Measurements from ENCODE around the gene TREX2. TPM values are rescaled to one million over a fixed set of nuclear protein-coding genes. Genes with fewer than 3 reads are reported as not detected.

Gene TREX2
- total RNA-seq, 2 experiments from 2014 or later = 0.74 to 1.1 TPM

DNA sequence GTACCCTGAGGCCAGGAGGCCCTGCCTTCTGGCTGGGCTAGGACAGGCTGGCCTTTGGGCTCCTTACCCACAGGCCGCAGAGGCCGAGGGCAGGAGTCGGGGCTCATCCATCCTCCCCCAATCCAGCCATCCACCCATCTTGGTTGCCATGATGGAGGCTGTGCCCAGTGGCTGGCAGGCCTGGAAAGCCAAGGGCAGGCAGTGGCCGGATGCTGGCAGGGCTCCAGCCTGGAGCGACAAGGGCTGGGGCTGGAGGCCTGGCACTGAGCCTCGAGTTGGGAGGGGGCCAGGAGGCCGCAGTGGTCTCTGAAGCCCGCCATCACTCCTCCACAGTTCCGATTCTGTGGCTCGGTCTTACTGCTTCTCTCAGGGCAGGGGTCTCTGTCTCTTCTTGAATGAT lies 40.3 kb upstream of the TREX2 start:
- Mint-ChIP-seq H3K9me3 (no peaks in the 10 kb centered on the region), H3K27me3 (no peaks in the 10 kb centered on the region), H3K36me3 (no peaks in the 10 kb centered on the region), H3K4me3 (no peak overlapping the region), H3K27ac (no peak overlapping the region), H3K4me1 (ENCODE audit: low read depth) (no peaks in the 10 kb centered on the region)
- no peak for DNase-seq
- ChIA-PET POLR2A (no interaction called here), CTCF (no interaction called here)
- intact Hi-C loops (cut with micrococcal nuclease) = no loop called here

DNA sequence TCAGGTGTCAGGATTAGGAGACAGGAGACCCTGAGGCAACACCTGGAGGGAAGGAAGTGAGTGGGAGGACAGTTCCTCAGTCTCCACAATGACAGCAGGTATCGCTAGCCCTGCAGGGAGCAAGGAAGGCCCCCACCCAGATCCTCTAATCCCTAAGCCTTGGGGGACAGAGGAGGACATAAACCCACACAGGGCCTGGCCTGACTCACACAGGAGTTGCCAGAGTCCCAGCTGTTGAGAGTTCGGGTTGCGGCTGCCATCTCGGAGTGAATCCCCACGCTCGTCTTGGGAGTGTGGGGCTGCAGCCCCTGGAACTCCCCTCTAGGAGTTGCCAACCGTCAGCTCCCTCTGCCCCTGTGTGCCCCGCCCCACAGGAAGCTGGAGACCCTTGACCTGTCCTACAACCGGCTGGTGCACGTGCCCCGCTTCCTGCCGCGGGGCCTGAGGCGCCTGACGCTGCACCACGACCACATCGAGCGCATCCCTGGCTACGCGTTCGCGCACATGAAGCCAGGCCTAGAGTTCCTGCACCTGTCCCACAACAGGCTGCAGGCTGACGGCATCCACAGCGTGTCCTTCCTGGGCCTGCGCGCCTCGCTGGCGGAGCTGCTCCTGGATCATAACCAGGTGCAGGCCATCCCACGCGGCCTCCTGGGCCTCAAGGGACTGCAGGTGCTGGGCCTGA lies 39.7 kb upstream of the TREX2 start:
- no peak overlapping the region for H3K4me3 Mint-ChIP-seq
- intact Hi-C loops (cut with micrococcal nuclease) = no loop called here
- no peaks in the 10 kb centered on the region for H3K27me3 Mint-ChIP-seq
- no peak for DNase-seq
- CTCF ChIA-PET = no interaction called here
- no peaks in the 10 kb centered on the region for H3K36me3 Mint-ChIP-seq
- H3K4me1 Mint-ChIP-seq (ENCODE audit: low read depth) = no peaks in the 10 kb centered on the region
- no peak overlapping the region for H3K27ac Mint-ChIP-seq
- H3K9me3 Mint-ChIP-seq = no peaks in the 10 kb centered on the region
- POLR2A ChIA-PET = no interaction called here

DNA sequence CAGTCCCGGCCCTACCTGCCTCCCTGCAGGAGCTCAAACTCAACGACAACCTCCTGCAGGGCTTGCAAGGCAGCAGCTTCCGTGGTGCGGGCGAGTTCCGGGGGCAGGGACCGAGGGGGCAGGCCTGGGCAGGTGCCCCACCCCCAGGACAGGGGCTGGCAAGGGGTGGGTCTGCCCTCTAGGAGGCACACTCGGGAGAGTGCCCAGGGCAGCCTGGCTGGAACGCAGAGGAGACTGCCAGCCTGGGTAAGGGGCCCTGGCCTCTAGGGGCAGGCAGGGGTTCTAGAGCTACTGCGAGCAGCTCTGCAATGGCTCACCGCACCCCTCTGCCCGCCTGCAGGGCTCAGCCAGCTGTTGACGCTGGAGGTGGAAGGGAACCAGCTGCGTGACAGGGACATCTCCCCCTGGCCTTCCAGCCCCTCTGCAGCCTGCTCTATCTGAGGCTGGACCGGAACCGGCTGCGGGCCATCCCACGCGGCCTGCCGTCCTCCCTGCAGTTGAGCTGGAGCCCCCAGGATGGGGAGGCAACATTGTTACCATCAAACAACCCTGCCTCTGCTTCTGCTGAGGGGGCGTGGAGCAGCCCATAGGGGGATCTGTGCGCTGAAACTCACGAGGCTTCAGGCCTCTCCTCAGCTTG lies 36.6 kb upstream of the TREX2 start:
- no peak for DNase-seq
- intact Hi-C loops (cut with micrococcal nuclease) = no loop called here
- Mint-ChIP-seq H3K36me3 (no peaks in the 10 kb centered on the region), H3K9me3 (no peaks in the 10 kb centered on the region), H3K27ac (no peak overlapping the region), H3K27me3 (no peaks in the 10 kb centered on the region), H3K4me3 (no peak overlapping the region), H3K4me1 (ENCODE audit: low read depth) (no peaks in the 10 kb centered on the region)
- POLR2A ChIA-PET = no interaction called here
- CTCF ChIA-PET = no interaction called here

DNA sequence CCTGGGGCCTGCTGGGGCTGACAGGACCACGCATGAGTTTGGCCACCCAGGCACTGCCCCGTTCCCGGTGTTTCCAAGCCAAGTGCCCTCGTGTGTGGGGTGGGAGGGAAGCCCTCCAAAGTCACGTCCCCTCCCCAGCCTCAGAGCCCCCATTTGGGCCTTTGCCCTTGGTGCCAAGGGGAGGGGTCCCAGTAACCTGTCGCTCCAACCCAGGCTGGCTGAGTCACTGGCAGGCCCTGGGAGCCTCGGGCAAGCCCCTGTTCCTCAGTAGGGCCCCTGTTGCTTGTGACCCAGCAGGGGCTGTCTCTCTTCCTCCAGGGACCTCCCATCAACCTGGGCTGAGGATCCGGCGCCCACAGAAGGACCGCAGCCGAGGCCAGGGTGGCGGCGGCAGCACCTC lies 35.2 kb upstream of the TREX2 start:
- intact Hi-C loops (cut with micrococcal nuclease) = no loop called here
- H3K9me3 Mint-ChIP-seq = no peaks in the 10 kb centered on the region
- ChIA-PET POLR2A (no interaction called here), CTCF (no interaction called here)
- H3K27ac Mint-ChIP-seq = no peak overlapping the region
- H3K27me3 Mint-ChIP-seq = no peaks in the 10 kb centered on the region
- H3K4me3 Mint-ChIP-seq = no peak overlapping the region
- no peaks in the 10 kb centered on the region for H3K36me3 Mint-ChIP-seq
- H3K4me1 Mint-ChIP-seq (ENCODE audit: low read depth) = no peaks in the 10 kb centered on the region
- no peak for DNase-seq

DNA sequence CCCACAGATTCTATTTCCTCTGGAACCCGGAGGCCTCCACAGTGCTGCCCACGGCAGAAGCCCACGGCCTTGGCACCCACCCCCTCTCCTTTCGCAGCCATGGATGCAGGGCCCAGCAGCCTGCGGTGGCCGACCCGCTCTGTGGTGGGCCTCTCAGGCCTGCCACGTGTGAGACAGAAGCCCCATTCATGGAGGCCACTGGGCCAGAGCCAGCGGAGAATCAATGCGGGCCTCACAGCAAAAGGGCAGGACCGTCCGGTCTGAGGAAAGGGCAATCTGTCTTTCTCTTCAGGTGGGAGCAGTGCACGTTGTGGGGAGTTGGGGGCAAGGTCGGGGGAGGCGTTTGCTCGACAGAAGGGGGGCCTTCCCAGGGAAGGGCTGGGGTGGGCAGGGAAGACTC lies 32.9 kb upstream of the TREX2 start:
- Mint-ChIP-seq H3K9me3 (no peaks in the 10 kb centered on the region), H3K36me3 (no peaks in the 10 kb centered on the region), H3K27me3 (no peaks in the 10 kb centered on the region), H3K4me1 (ENCODE audit: low read depth) (peaks cover 2% of the 10 kb centered on the region), H3K27ac (no peak overlapping the region), H3K4me3 (no peak overlapping the region)
- intact Hi-C loops (cut with micrococcal nuclease) = loop anchor here (10.0 kb wide), 2 partner anchors 316 to 456 kb away; partner anchors contain the start of genes IDH3G, NAA10 and SSR4
- ChIA-PET POLR2A (no interaction called here), CTCF (no interaction called here)
- DNase-seq = no peak

DNA sequence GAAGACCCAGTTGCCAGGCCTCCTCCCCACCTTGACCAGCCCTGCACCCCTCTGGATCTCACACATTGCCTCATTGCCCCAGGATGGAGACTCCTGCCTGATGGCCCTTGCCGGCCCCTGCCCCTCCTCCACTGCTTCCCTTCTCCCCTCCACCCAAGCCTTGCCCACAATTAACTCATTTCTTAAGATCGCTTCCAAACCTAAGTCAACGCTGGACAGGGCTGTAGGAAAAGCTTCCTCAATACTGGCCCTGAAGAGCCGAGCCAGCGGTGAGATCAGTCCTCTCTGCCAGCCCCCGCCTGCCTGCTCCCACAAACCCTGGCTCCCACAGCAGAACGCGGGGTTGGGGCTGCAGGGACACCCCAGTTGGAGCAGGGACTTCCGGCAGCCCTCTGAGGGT lies 32.0 kb upstream of the TREX2 start:
- no peak for DNase-seq
- H3K27ac Mint-ChIP-seq = no peak overlapping the region
- H3K9me3 Mint-ChIP-seq = no peaks in the 10 kb centered on the region
- no peaks in the 10 kb centered on the region for H3K27me3 Mint-ChIP-seq
- ChIA-PET CTCF (no interaction called here), POLR2A (no interaction called here)
- intact Hi-C loops (cut with micrococcal nuclease) = loop anchor here (10.0 kb wide), 2 partner anchors 317 to 457 kb away; partner anchors contain the start of genes IDH3G, NAA10 and SSR4
- H3K4me3 Mint-ChIP-seq = no peak overlapping the region
- H3K4me1 Mint-ChIP-seq (ENCODE audit: low read depth) = peaks cover 2% of the 10 kb centered on the region
- no peaks in the 10 kb centered on the region for H3K36me3 Mint-ChIP-seq

DNA sequence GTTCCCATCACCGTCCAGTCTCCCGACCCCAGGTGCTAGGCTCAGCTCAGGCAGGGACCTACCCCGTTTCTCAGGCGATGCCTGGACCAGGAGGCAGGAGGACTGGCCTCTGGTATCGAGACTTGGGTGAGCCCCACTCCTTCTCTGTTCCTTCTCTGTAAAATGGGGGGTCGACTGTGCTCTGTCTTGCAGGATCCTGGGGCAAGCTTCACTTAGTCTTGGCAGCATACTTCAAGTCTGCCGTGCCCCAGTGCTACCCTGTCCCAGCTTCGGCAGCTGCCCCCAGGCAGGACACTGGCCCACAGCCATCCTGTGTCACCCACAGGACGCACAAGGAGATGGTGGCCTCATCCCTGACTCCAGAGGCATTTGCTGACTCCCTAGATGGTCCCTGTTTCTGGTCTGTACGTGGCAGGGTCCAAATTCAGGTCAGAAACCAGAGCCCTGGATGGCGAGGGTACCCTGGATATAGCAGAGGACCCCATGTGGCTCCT lies 31.6 kb upstream of the TREX2 start:
- no peak overlapping the region for H3K27ac Mint-ChIP-seq
- no peak overlapping the region for H3K4me3 Mint-ChIP-seq
- no peak for DNase-seq
- CTCF ChIA-PET = no interaction called here
- H3K27me3 Mint-ChIP-seq = no peaks in the 10 kb centered on the region
- no peaks in the 10 kb centered on the region for H3K9me3 Mint-ChIP-seq
- POLR2A ChIA-PET = no interaction called here
- peaks cover 2% of the 10 kb centered on the region for H3K4me1 Mint-ChIP-seq (ENCODE audit: low read depth)
- intact Hi-C loops (cut with micrococcal nuclease) = loop anchor here (10.0 kb wide), 2 partner anchors 317 to 457 kb away; partner anchors contain the start of genes IDH3G, NAA10 and SSR4
- H3K36me3 Mint-ChIP-seq = no peaks in the 10 kb centered on the region

DNA sequence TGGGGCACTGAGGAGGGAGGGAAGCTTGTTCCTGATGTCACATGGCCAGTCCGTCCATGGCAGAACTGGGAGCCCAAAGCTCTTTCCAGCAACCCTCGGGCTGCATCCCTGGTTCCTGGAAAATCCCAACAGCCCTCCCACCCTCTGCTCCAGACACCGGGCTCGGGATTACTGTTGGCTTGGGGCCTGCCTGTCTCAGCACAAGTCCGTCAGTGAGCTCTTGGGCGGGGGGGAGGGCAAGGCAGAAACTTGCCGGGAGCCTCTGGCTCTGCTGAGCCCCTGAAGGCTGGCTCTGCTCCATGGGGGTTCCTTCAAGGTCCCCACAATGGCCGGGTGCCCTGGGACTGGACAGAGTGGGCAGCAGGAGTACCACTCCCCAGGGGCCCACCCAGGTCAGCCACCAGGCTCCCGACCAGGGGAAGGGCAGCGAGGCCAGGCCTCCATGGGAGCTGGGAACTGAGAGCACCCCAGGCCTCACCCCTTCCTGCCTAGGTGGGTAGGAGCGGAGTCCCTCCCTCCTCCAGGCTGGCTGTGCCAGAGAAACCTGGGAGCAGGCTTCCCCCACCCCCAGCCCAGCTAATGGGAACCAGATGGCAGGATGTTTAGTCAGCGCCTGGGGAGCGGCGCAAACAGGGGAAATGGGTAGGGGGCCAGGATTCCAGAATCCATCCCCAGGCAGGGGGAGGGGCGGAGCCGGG lies 31.0 kb upstream of the TREX2 start:
- POLR2A ChIA-PET = no interaction called here
- Mint-ChIP-seq H3K36me3 (no peaks in the 10 kb centered on the region), H3K9me3 (no peaks in the 10 kb centered on the region), H3K4me1 (ENCODE audit: low read depth) (peaks cover 2% of the 10 kb centered on the region), H3K27me3 (no peaks in the 10 kb centered on the region), H3K27ac (no peak overlapping the region), H3K4me3 (no peak overlapping the region)
- CTCF ChIA-PET = no interaction called here
- no peak for DNase-seq
- intact Hi-C loops (cut with micrococcal nuclease) = loop anchor here (10.0 kb wide), 2 partner anchors 318 to 458 kb away; partner anchors contain the start of genes IDH3G, NAA10 and SSR4

DNA sequence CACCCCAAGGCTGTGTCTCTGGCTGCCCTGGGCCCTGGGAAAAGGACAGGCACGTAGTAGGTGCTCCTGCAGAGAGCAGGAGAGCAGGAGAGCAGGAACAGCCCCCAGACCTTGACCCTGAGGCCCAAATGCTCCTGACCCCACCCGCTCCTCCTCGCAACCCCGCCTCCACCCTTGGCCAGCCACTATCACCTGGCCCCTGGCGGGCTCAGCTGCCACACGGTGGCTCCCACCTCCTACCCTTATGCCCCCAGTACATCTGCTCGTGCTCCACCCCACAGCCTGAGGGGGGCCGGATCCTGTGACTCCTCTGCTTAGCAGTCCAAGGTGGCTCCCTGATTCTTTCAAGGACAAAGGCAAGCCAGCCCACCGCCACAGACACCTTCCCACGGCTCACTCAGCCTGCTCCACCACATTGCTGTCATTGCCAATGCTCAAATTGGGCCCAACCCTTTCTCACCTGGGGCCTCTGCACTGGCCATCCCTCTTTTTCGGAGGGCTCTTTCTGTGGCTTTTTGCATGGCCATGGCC lies 30.0 kb upstream of the TREX2 start:
- no peaks in the 10 kb centered on the region for H3K9me3 Mint-ChIP-seq
- DNase-seq = no peak
- no peak overlapping the region for H3K27ac Mint-ChIP-seq
- no peak overlapping the region for H3K4me3 Mint-ChIP-seq
- ChIA-PET CTCF (no interaction called here), POLR2A (no interaction called here)
- intact Hi-C loops (cut with micrococcal nuclease) = loop anchor here (10.0 kb wide), 2 partner anchors 319 to 459 kb away; partner anchors contain the start of genes IDH3G, NAA10 and SSR4
- no peaks in the 10 kb centered on the region for H3K36me3 Mint-ChIP-seq
- H3K4me1 Mint-ChIP-seq (ENCODE audit: low read depth) = peaks cover 2% of the 10 kb centered on the region
- H3K27me3 Mint-ChIP-seq = no peaks in the 10 kb centered on the region

DNA sequence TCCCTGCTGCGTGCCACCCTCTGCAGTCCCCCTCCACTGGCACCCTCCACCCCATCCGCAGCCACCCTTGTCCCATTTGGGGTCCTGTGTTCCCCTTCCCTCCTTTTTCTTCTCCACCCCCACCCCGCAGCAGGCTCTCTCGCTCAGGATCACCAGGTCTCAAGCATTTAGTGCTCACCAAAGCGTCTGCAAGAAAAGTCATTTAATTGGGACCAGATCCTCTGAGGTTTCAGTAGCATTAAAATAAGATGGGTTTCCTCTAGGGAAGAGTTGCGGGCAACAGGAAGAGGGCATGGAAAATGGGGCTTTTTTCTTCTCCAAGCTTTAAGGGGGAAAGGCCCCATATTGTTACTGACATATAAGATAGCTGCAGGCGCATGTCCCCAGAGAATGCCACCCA lies 29.4 kb upstream of the TREX2 start:
- H3K36me3 Mint-ChIP-seq = no peaks in the 10 kb centered on the region
- peaks cover 2% of the 10 kb centered on the region for H3K4me1 Mint-ChIP-seq (ENCODE audit: low read depth)
- POLR2A ChIA-PET = no interaction called here
- H3K27ac Mint-ChIP-seq = no peak overlapping the region
- no peak overlapping the region for H3K4me3 Mint-ChIP-seq
- no peaks in the 10 kb centered on the region for H3K27me3 Mint-ChIP-seq
- DNase-seq = no peak
- intact Hi-C loops (cut with micrococcal nuclease) = loop anchor here (10.0 kb wide), 2 partner anchors 320 to 460 kb away; partner anchors contain the start of genes IDH3G, NAA10 and SSR4
- CTCF ChIA-PET = no interaction called here
- no peaks in the 10 kb centered on the region for H3K9me3 Mint-ChIP-seq

DNA sequence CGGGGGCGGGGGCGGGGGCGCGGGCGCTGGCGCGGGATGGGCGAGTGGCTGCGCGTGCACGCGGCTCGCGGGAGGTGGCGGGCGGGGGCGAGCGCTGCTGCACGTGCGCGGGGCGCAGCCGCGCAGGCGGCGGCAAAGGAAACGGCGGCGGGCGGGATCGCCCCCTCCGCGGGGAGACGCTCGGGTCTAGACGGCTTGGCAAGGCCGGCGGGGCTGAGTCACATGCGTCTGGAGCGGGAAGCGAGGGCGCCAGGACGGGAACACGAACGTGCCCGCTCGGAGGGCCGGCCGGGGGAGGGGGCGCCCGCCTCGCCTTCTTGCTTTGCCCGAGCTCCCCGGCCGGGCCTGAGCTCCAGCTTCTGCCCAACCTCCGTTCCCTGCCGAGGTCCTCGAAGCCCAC lies 28.9 kb upstream of the TREX2 start:
- DNase-seq = peak; percentile 58
- Mint-ChIP-seq H3K36me3 (no peaks in the 10 kb centered on the region), H3K9me3 (no peaks in the 10 kb centered on the region), H3K27ac (no peak overlapping the region), H3K27me3 (no peaks in the 10 kb centered on the region), H3K4me1 (ENCODE audit: low read depth) (peaks cover 2% of the 10 kb centered on the region), H3K4me3 (no peak overlapping the region)
- ChIA-PET CTCF (interaction anchor here (4.8 kb wide), 1 partner anchor 33 kb away, joined by 49 read pairs; no protein-coding TSS in a partner anchor), POLR2A (no interaction called here)
- intact Hi-C loops (cut with micrococcal nuclease) = loop anchor here (10.0 kb wide), 2 partner anchors 320 to 460 kb away; partner anchors contain the start of genes IDH3G, NAA10 and SSR4

DNA sequence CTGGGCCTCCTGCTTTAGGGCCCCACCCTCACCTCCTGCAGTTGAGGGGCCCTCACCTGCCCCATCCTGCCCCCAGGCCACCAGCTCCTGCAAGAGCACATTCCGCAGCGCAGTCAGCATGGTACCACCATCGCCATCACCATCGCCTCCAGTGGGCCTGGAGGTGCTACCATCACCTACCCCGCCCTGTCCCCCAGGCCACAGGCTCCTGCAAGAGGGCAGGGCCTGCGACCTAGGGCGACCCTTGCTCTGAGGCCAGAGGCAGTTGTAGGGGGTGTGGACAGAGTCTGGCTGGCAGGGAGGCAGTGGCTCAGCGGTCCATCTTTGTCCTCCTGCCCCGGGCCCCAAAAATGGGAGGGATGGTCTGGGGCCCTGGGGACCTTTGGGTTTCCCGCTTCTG lies 28.4 kb upstream of the TREX2 start:
- no peak for DNase-seq
- Mint-ChIP-seq H3K4me3 (no peak overlapping the region), H3K36me3 (no peaks in the 10 kb centered on the region), H3K27ac (no peak overlapping the region), H3K27me3 (no peaks in the 10 kb centered on the region), H3K9me3 (no peaks in the 10 kb centered on the region), H3K4me1 (ENCODE audit: low read depth) (peaks cover 5% of the 10 kb centered on the region)
- POLR2A ChIA-PET = no interaction called here
- CTCF ChIA-PET = interaction anchor here (4.8 kb wide), 1 partner anchor 33 kb away, joined by 49 read pairs; no protein-coding TSS in a partner anchor
- intact Hi-C loops (cut with micrococcal nuclease) = loop anchor here (10.0 kb wide), 2 partner anchors 321 to 461 kb away; partner anchors contain the start of genes IDH3G, NAA10 and SSR4
